Panc1 (cell line): ENCODE data around the gene DTD1. TPM values are rescaled to one million over a fixed set of nuclear protein-coding genes. Genes with fewer than 3 reads are reported as not detected.

ENCODE experiments used
- ATAC-seq: fragments of 200-7000 bp; cut with Tn5 transposase; 2 replicates; pipeline ENCODE4 v1.9.1; 2020; ENCODE audit warnings: mild to moderate bottlenecking, moderate library complexity
- BruUV-seq: library from RNA; stranded (reverse); fragments of 400-500 nt; replicated peaks from 2 replicates; lab custom pipeline; 2021; lab: Mats Ljungman, UMichigan
- CTCF ChIA-PET: fragments of 300-600 bp; sonication (Branson Sonifier 250); formaldehyde crosslinking; loops from one replicate; lab custom pipeline; 2022; ENCODE audit warnings: antibody characterized with exemption; lab: Charles Lee
- POLR2A ChIA-PET: fragments of 300-600 bp; sonication (Branson Sonifier 250); formaldehyde crosslinking; loops from one replicate; lab custom pipeline; 2022; ENCODE audit warnings: antibody characterized with exemption; lab: Charles Lee
- DNase-seq: peaks from one replicate; pipeline ENCODE4 v3.0.0-alpha.2; 2010; ENCODE audit warnings: low read depth, low spot score
- H3K27ac ChIP-seq: 2 replicates; pipeline ENCODE4 v1.5.1; 2011; ENCODE audit warnings: mild to moderate bottlenecking, low read length, inconsistent platforms
- H3K27me3 ChIP-seq: fragments of 200-500 bp; sonication (Bioruptor generic); 2 replicates; pipeline ENCODE4 v1.6.0; 2014; ENCODE audit warnings: low read length, inconsistent platforms; ENCODE audit not compliant: control insufficient read depth, insufficient read depth
- H3K36me3 ChIP-seq: fragments of 200-500 bp; sonication (Bioruptor generic); 2 replicates; pipeline ENCODE4 v1.5.1; 2014; ENCODE audit warnings: inconsistent platforms, mild to moderate bottlenecking, low read length, moderate library complexity; ENCODE audit not compliant: control insufficient read depth, insufficient read depth
- H3K4me1 ChIP-seq: 2 replicates; pipeline ENCODE4 v1.5.1; 2011; ENCODE audit warnings: inconsistent platforms, mild to moderate bottlenecking, low read length, moderate library complexity; ENCODE audit not compliant: control insufficient read depth, insufficient read depth
- H3K4me3 ChIP-seq, 2 experiments: 2 replicates each; pipeline ENCODE4 v1.5.1; 2011 to 2012; ENCODE audit warnings: low read depth in 2 of 2, low read length in 2 of 2, mild to moderate bottlenecking in 2 of 2, inconsistent platforms in 1 of 2, moderate library complexity in 1 of 2
- H3K9me3 ChIP-seq: fragments of 200-500 bp; sonication (Bioruptor generic); 2 replicates; pipeline ENCODE4 v1.5.1; 2014; ENCODE audit warnings: low read depth, mild to moderate bottlenecking, inconsistent platforms, low read length, moderate library complexity; ENCODE audit not compliant: control insufficient read depth, insufficient read depth
- CTCF ChIP-seq: fragments of 450-650 bp; IDR thresholded peaks from 2 replicates; pipeline ENCODE4 v1.5.1; 2017; ENCODE audit warnings: mild to moderate bottlenecking
- POLR2AphosphoS5 ChIP-seq: IDR thresholded peaks from 2 replicates; pipeline ENCODE4 v1.6.1; 2012; ENCODE audit warnings: mild to moderate bottlenecking, low read depth, low read length, moderate library complexity
- REST ChIP-seq, 2 experiments: IDR thresholded peaks; 2 replicates each; pipeline ENCODE4 v1.6.1; 2011 to 2012; ENCODE audit warnings: low read depth in 2 of 2, control low read depth in 1 of 2, low read length in 1 of 2, mild to moderate bottlenecking in 1 of 2, moderate library complexity in 1 of 2; ENCODE audit not compliant: insufficient read depth in 1 of 2
- SIN3A ChIP-seq: IDR thresholded peaks from 2 replicates; pipeline ENCODE4 v1.6.1; 2012; ENCODE audit warnings: low read depth, mild to moderate bottlenecking, low read length, moderate library complexity, borderline replicate concordance; ENCODE audit not compliant: insufficient read depth
- TCF7L2 ChIP-seq: IDR thresholded peaks from 2 replicates; pipeline ENCODE4 v1.6.1; 2011; ENCODE audit warnings: mild to moderate bottlenecking, low read depth, low read length, inconsistent platforms
- in situ Hi-C: cut with HindIII; loops from 2 replicates; pipeline ENCODE4 v1.10.0; 2016; ENCODE audit warnings: low sequenced_read_pairs, low pct_unique_long_range_greater_than_20kb
- intact Hi-C: fragments of 100-400 bp; cut with micrococcal nuclease; formaldehyde crosslinking; loops from one replicate; pipeline ENCODE4 v1.10.0; 2022; ENCODE audit not compliant: unreplicated experiment
- total RNA-seq: library from RNA; stranded (reverse); gene quantifications from one replicate; pipeline ENCODE4 v1.2.1, GENCODE V29; 2021; ENCODE audit not compliant: unreplicated experiment

DTD1 gene
- total RNA-seq, 1 experiment from 2014 or later, result 23.6 TPM

GRCh38 chr20:18637224-18637623 is 49.4 kb downstream of the DTD1 start:
- Histone ChIP-seq H3K27ac (no peak overlapping the region), H3K9me3 (no peaks in the 10 kb centered on the region), H3K36me3 (no peaks in the 10 kb centered on the region), H3K4me3 (no peak overlapping the region), H3K4me1 (no peaks in the 10 kb centered on the region), H3K27me3 (no peaks in the 10 kb centered on the region)
- TF ChIP-seq CTCF (no peak), TCF7L2 (no peak), SIN3A (no peak), REST (IDR thresholded peaks at IDR 0.05; ENCODE audit: insufficient read depth in 1 of 2, low read depth in 2 of 2, low read length in 1 of 2) (no peak), POLR2AphosphoS5 (no peak)
- ATAC-seq, result no peak
- intact Hi-C loops, result loop anchor here (10.0 kb wide), 1 partner anchor 258 kb away; no protein-coding TSS in a partner anchor
- ChIA-PET POLR2A (no interaction called here), CTCF (no interaction called here)
- BruUV-seq, result no TSS peak
- in situ Hi-C loops, result no loop called here
- DNase-seq, result no peak

- CTCF ChIA-PET, result no interaction called here
- intact Hi-C loops, result loop anchor here (10.0 kb wide), 1 partner anchor 256 kb away; no protein-coding TSS in a partner anchor
- DNase-seq (no peak), ATAC-seq (no peak)
- no peaks in the 10 kb centered on the region for H3K36me3 ChIP-seq
- in situ Hi-C loops, result no loop called here
- H3K4me1 ChIP-seq, result no peaks in the 10 kb centered on the region
- BruUV-seq, result no TSS peak
- TF ChIP-seq POLR2AphosphoS5, result no peak
- TF ChIP-seq TCF7L2, result no peak
- no peak for TF ChIP-seq SIN3A
- no peak for TF ChIP-seq REST (IDR thresholded peaks at IDR 0.05; ENCODE audit: insufficient read depth in 1 of 2, low read depth in 2 of 2, low read length in 1 of 2)
- no peak for TF ChIP-seq CTCF
- no peak overlapping the region for H3K27ac ChIP-seq
- H3K9me3 ChIP-seq, result no peaks in the 10 kb centered on the region
- H3K27me3 ChIP-seq, result no peaks in the 10 kb centered on the region
- no peak overlapping the region for H3K4me3 ChIP-seq
- POLR2A ChIA-PET, result no interaction called here
These were observed 50.9 kb downstream of the DTD1 start for GRCh38 chr20:18638768-18639167.
